Smooth muscle cell (in vitro differentiated cells): ENCODE measurements around the gene HYKK. TPM values are rescaled to one million over a fixed set of nuclear protein-coding genes. Genes with fewer than 3 reads are reported as not detected.

Experiments
- DNase-seq: peaks from one replicate; lab custom pipeline; 2025; ENCODE audit not compliant: unreplicated experiment; lab: John Stamatoyannopoulos, UW
- H2AFZ ChIP-seq: fragments of 200-600 bp; sonication (generic); 2 replicates; pipeline ENCODE4 v1.6.0; 2016; ENCODE audit warnings: antibody characterized with exemption, low read depth, mild to moderate bottlenecking
- H3F3A ChIP-seq: fragments of 200-600 bp; sonication (generic); 2 replicates; pipeline ENCODE4 v1.6.0; 2017; ENCODE audit warnings: antibody characterized with exemption, low read depth
- H3K27ac ChIP-seq: fragments of 200-600 bp; sonication (generic); 2 replicates; pipeline ENCODE4 v1.5.1; 2016; ENCODE audit warnings: low read depth, mild to moderate bottlenecking
- H3K27me3 ChIP-seq: fragments of 200-600 bp; sonication (generic); 2 replicates; pipeline ENCODE4 v1.6.1; 2016; ENCODE audit warnings: low read depth, mild to moderate bottlenecking
- H3K36me3 ChIP-seq: fragments of 200-600 bp; sonication (generic); 2 replicates; pipeline ENCODE4 v1.5.1; 2016; ENCODE audit warnings: low read depth
- H3K4me1 ChIP-seq: fragments of 200-600 bp; sonication (generic); 2 replicates; pipeline ENCODE4 v1.5.1; 2016; ENCODE audit warnings: low read depth
- H3K4me2 ChIP-seq: fragments of 200-600 bp; sonication (generic); 2 replicates; pipeline ENCODE4 v1.6.0; 2016; ENCODE audit warnings: mild to moderate bottlenecking
- H3K4me3 ChIP-seq: fragments of 200-600 bp; sonication (generic); 2 replicates; pipeline ENCODE4 v1.5.1; 2016; ENCODE audit warnings: mild to moderate bottlenecking
- H3K79me2 ChIP-seq: fragments of 200-600 bp; sonication (generic); 2 replicates; pipeline ENCODE4 v1.6.0; 2016; ENCODE audit warnings: low read depth, mild to moderate bottlenecking
- H3K9ac ChIP-seq: fragments of 200-600 bp; sonication (generic); 2 replicates; pipeline ENCODE4 v1.6.0; 2016; ENCODE audit warnings: low read depth
- H3K9me3 ChIP-seq: fragments of 200-600 bp; sonication (generic); replicated peaks from 2 replicates; pipeline ENCODE4 v1.5.1; 2016; ENCODE audit warnings: low read depth
- H4K20me1 ChIP-seq: fragments of 200-600 bp; sonication (generic); 2 replicates; pipeline ENCODE4 v1.6.0; 2016; ENCODE audit warnings: low read depth
- WGBS: methylation state at CpG from one replicate; pipeline ENCODE4 v1.1.7; 2016; ENCODE audit warnings: low lambda C conversion rate; 5-methylcytosine and 5-hydroxymethylcytosine counted together
- polyA plus RNA-seq: library from polyadenylated mRNA; unstranded; fragments of >200 nt; fragmentation: Nextera tagmentation; extraction: Ambion mirVana; gene quantifications from 2 replicates; pipeline ENCODE4 v1.2.1, GENCODE V29; 2016
- total RNA-seq: library from RNA; depleted of rRNA; stranded (reverse); fragments of >200 nt; gene quantifications from 2 replicates; pipeline ENCODE4 v1.2.3, GENCODE V29; 2014
- TF ChIP-seq, protein P1 (sequence below): fragments of 200-600 bp; sonication (generic); IDR thresholded peaks from 2 replicates; pipeline ENCODE4 v1.5.1; 2017; ENCODE audit warnings: borderline replicate concordance, mild to moderate bottlenecking, antibody characterized with exemption; ENCODE audit not compliant: insufficient read depth, poor library complexity, severe bottlenecking

The HYKK gene, protein sequence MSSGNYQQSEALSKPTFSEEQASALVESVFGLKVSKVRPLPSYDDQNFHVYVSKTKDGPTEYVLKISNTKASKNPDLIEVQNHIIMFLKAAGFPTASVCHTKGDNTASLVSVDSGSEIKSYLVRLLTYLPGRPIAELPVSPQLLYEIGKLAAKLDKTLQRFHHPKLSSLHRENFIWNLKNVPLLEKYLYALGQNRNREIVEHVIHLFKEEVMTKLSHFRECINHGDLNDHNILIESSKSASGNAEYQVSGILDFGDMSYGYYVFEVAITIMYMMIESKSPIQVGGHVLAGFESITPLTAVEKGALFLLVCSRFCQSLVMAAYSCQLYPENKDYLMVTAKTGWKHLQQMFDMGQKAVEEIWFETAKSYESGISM
- total RNA-seq (0.54 and 1.7 TPM in 2 replicates), polyA plus RNA-seq (2.1 and 2.4 TPM in 2 replicates)

DNA sequence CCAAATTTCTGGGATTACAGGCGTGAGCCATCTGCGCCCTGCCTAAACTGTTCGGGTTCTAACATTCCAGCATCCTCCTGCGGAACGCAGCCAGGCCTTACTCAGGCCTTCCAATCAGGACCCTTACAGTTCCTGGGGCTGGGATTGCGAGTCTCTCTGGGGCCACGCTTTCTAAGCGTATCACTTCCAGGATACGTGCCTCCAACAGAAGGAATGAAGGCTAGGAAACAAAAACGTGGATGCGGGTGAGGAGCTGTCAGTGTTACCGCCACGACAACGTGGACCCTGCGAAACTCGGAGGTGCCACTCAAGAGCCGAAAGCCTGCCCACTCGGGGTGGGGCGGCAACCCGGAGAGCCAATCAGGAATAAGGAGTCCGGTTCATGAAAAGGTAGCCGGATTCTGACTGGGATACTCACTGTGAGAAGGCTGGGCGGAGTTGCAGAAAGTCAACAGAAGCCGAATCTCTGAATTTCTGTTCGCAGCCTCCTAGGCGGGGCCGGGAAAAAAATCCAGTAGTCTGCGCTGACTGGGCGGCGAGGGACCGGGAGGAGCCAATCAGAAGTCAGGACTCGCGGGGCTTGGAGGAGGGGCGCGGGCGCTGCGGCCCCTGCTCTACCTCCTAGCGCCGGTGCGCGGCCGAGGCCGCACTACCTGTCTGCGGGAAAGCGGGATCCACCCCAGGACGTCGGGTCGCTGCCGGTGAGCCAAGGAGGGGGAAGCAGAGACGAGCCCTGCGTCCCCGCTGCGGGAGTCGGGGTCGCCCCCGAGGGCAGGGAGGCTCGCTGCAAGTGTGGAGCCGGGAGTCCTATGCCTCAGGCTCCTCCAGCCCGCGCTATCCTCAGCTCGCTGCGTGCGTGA is at the start of gene HYKK:
TSS of gene HYKK (plus strand) at position 607 of the 860 bp plus-strand sequence. CDS start 5,512 bp downstream, outside the sequence.
- H3K9me3 ChIP-seq = no peaks in the 10 kb centered on the region

DNA sequence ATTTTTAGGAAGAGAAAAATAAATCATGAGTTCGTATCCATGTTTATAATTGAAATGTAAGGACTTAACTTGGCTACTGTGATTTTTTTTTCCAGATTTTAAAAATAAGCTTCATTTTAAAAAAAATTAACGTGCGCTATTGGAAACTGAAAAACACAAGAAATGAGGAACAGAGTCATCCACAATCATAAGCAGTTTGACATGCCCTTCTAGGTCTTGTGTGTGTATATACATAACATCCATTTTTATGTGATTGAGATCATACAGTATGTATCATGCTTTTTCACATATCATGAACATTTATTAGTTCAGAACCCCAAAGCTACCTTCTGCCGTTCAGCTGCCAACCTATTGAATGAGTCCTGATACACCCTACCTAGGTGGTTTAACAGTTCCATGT is 46.6 kb upstream of the HYKK start:
- Histone ChIP-seq H3K4me3 (no peak overlapping the region), H3K27me3 (no peaks in the 10 kb centered on the region), H4K20me1 (peaks cover 94% of the 10 kb centered on the region), H3K79me2 (peaks cover 98% of the 10 kb centered on the region), H3K4me2 (no peak overlapping the region), H3K4me1 (no peaks in the 10 kb centered on the region), H3K9me3 (no peaks in the 10 kb centered on the region), H3K27ac (no peak overlapping the region), H3K36me3 (peaks cover 22% of the 10 kb centered on the region), H3K9ac (no peak overlapping the region), H2AFZ (no peak overlapping the region), H3F3A (no peaks in the 10 kb centered on the region)
- no peak for DNase-seq
- TF ChIP-seq, protein P1, sequence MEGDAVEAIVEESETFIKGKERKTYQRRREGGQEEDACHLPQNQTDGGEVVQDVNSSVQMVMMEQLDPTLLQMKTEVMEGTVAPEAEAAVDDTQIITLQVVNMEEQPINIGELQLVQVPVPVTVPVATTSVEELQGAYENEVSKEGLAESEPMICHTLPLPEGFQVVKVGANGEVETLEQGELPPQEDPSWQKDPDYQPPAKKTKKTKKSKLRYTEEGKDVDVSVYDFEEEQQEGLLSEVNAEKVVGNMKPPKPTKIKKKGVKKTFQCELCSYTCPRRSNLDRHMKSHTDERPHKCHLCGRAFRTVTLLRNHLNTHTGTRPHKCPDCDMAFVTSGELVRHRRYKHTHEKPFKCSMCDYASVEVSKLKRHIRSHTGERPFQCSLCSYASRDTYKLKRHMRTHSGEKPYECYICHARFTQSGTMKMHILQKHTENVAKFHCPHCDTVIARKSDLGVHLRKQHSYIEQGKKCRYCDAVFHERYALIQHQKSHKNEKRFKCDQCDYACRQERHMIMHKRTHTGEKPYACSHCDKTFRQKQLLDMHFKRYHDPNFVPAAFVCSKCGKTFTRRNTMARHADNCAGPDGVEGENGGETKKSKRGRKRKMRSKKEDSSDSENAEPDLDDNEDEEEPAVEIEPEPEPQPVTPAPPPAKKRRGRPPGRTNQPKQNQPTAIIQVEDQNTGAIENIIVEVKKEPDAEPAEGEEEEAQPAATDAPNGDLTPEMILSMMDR = no peak
- 96% methylated on average over 4 of the region's 4 CpGs for WGBS

More for the DNA sequence above, at the start of gene HYKK:
- no peak within 1 kb of the TSS for H3K9ac ChIP-seq
- no peaks in the 10 kb centered on the region for H4K20me1 ChIP-seq
- TF ChIP-seq, protein P1 = no peak
- no peaks in the 10 kb centered on the region for H3K4me1 ChIP-seq
- peak within 1 kb of the TSS; percentile 61 for H3K4me3 ChIP-seq
- no peaks in the 10 kb centered on the region for H3K36me3 ChIP-seq
- peaks cover 8% of the 10 kb centered on the region for H3F3A ChIP-seq
- no peaks in the 10 kb centered on the region for H3K79me2 ChIP-seq
- H3K4me2 ChIP-seq = peak within 1 kb of the TSS; percentile 87
- peak; percentile 74 for DNase-seq
- peak within 1 kb of the TSS; percentile 14 for H3K27ac ChIP-seq
- WGBS = 2% methylated on average over 58 of the region's 63 CpGs
- H2AFZ ChIP-seq = peak within 1 kb of the TSS; percentile 76
- H3K27me3 ChIP-seq = peaks cover 3% of the 10 kb centered on the region

DNA sequence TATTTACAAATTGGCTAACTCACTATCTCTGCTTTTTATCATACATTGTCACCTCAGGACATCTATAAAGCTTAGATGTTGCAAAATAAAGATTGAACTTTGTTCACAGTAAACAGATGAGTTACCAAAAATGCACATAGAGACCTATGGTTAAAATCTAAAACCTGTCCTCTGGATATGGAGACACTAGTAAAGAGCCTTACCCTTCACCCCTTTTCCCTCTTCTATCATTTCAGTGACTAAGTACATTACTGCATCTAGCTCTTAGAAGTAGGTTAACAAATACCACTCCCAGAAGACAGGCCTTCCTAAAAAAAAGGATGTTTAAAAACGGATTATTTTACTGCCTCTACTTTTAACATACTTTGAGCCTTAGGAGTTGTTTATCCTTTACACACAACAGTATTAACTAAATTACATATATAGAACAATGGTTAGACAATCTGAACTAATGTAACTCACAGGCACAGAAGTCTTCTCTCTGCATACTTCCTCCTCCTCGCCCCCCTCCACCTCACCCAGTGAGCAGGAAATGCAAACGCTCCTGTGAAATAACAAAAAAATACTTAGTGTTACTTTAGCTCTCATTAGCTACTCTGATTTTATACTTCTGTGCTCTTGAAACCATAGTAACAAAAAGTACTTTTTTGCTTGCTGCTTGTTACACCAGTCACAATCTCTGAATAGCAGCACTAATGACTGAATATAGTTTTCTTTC is 46.0 kb upstream of the HYKK start:
- Histone ChIP-seq H3K36me3 (peaks cover 27% of the 10 kb centered on the region), H3K27me3 (no peaks in the 10 kb centered on the region), H3K4me1 (no peaks in the 10 kb centered on the region), H3K79me2 (peaks cover 96% of the 10 kb centered on the region), H2AFZ (no peak overlapping the region), H3F3A (no peaks in the 10 kb centered on the region), H3K27ac (no peak overlapping the region), H3K4me3 (no peak overlapping the region), H4K20me1 (peaks cover 94% of the 10 kb centered on the region), H3K9me3 (no peaks in the 10 kb centered on the region), H3K9ac (no peak overlapping the region), H3K4me2 (no peak overlapping the region)
- WGBS = 47% methylated on average over 3 of the region's 3 CpGs
- DNase-seq = no peak
- TF ChIP-seq, protein P1 = no peak
